NCI-H526 treated with DMSO at 0.1 percent for 48 hours (cell line): ENCODE measurements around the gene RASL10A.

Experiments used
- DNase-seq: peaks from one replicate; lab custom pipeline; 2025; lab: John Stamatoyannopoulos, UW

RASL10A gene

GRCh38 chr22:29305836-29306174 lies 9.7 kb downstream of the RASL10A start:
- no peak for DNase-seq

GRCh38 chr22:29302681-29303465 lies 12.6 kb downstream of the RASL10A start:
- DNase-seq, result no peak

- no peak for DNase-seq
Observed at GRCh38 chr22:29302402-29302680, 13.2 kb downstream of the RASL10A start.

- no peak for DNase-seq
Observed at GRCh38 chr22:29301716-29302401, 13.6 kb downstream of the RASL10A start.

- no peak for DNase-seq
Observed at GRCh38 chr22:29300807-29301601, 14.5 kb downstream of the RASL10A start.

GRCh38 chr22:29300467-29300806 lies 15.1 kb downstream of the RASL10A start:
- DNase-seq, result no peak

GRCh38 chr22:29299136-29299900 lies 16.2 kb downstream of the RASL10A start:
- no peak for DNase-seq

GRCh38 chr22:29298641-29299040 lies 16.9 kb downstream of the RASL10A start:
- no peak for DNase-seq

GRCh38 chr22:29292379-29292778 lies 23.1 kb downstream of the RASL10A start:
- DNase-seq, result no peak

- DNase-seq, result no peak
Observed at GRCh38 chr22:29291215-29291614, 24.3 kb downstream of the RASL10A start.

GRCh38 chr22:29290061-29290460 lies 25.4 kb downstream of the RASL10A start:
- no peak for DNase-seq

- no peak for DNase-seq
Observed at GRCh38 chr22:29288837-29289236, 26.7 kb downstream of the RASL10A start.

GRCh38 chr22:29284196-29284595 lies 31.3 kb downstream of the RASL10A start:
- DNase-seq, result no peak

GRCh38 chr22:29277927-29278326 lies 37.6 kb downstream of the RASL10A start:
- DNase-seq, result no peak

- no peak for DNase-seq
Observed at GRCh38 chr22:29275819-29276565, 39.5 kb downstream of the RASL10A start.

GRCh38 chr22:29275167-29275566 lies 40.3 kb downstream of the RASL10A start:
- no peak for DNase-seq

GRCh38 chr22:29272624-29273023 lies 42.9 kb downstream of the RASL10A start:
- no peak for DNase-seq

- no peak for DNase-seq
Observed at GRCh38 chr22:29270475-29271271, 44.8 kb downstream of the RASL10A start.

GRCh38 chr22:29269731-29270474 lies 45.6 kb downstream of the RASL10A start:
- no peak for DNase-seq

- DNase-seq, result no peak
Observed at GRCh38 chr22:29269230-29269604, 46.3 kb downstream of the RASL10A start.
